Gastrocnemius medialis (tissue), 4 donors: ENCODE data around the gene HEBP2. TPM values are rescaled to one million over a fixed set of nuclear protein-coding genes. Genes with fewer than 3 reads are reported as not detected.
A peak's percentile ranks its signal among the peaks of the same experiment; 100 is the strongest.

Experiments used
- ATAC-seq, 2 donors: fragments of 150-250 bp; one replicate each; pipeline ENCODE4 v1.9.1; 2016
- DNase-seq, 2 donors: peaks; one replicate each; pipeline ENCODE4 v3.0.0-alpha.2; 2019
- H3K27ac ChIP-seq, 4 donors: fragments of 200-600 bp; sonication (generic); 1 replicate in 1 of 4; 2 replicates in 3 of 4; pipeline ENCODE4 v1.5.1; 2016 to 2018; ENCODE audit warnings: mild to moderate bottlenecking in 2 of 4, moderate library complexity in 1 of 4
- H3K27me3 ChIP-seq, 3 donors: fragments of 200-600 bp; sonication (generic) in 2 of 3; 1 replicate in 1 of 3; 2 replicates in 2 of 3; pipeline versions ENCODE4 v1.5.1 to v1.6.0; 2016 to 2019; ENCODE audit warnings: mild to moderate bottlenecking in 1 of 3, moderate library complexity in 1 of 3
- H3K36me3 ChIP-seq, 2 donors: fragments of 200-600 bp; sonication (generic) in 1 of 2; one replicate each; pipeline ENCODE4 v1.5.1; 2017 to 2018
- H3K4me1 ChIP-seq, 2 donors: fragments of 200-600 bp; sonication (generic) in 1 of 2; one replicate each; pipeline ENCODE4 v1.5.1; 2016 to 2017; ENCODE audit warnings: mild to moderate bottlenecking in 2 of 2
- H3K4me3 ChIP-seq, 4 donors: fragments of 200-600 bp; sonication (generic) in 3 of 4; 1 replicate in 1 of 4; 2 replicates in 3 of 4; pipeline ENCODE4 v1.5.1; 2016 to 2019; ENCODE audit warnings: mild to moderate bottlenecking in 2 of 4
- H3K9me3 ChIP-seq, 3 donors: fragments of 200-600 bp; sonication (generic) in 2 of 3; 1 replicate in 1 of 3; 2 replicates in 2 of 3; pipeline ENCODE4 v1.5.1; 2016 to 2019
- POLR2A ChIP-seq, 2 donors: fragments of 450-650 bp; IDR thresholded peaks; one replicate each; pipeline ENCODE4 v1.6.1; 2017; ENCODE audit warnings: antibody characterized with exemption in 2 of 2, mild to moderate bottlenecking in 2 of 2, moderate library complexity in 2 of 2
- in situ Hi-C, 4 donors: fragments of 200-750 bp; cut with MboI; loops; one replicate each; pipeline versions ENCODE4 v1.15.0 to v1.8.0; 2017; ENCODE audit warnings: low sequenced_read_pairs in 4 of 4
- intact Hi-C: fragments of 100-400 bp; cut with DNase I; formaldehyde crosslinking; loops from one replicate; pipeline ENCODE4 v1.15.1; 2023; ENCODE audit warnings: low total_unique reads
- total RNA-seq, 4 donors: library from RNA; depleted of rRNA; stranded (reverse); fragments of >200 nt; gene quantifications; one replicate each; pipeline versions ENCODE4 v1.1.0 to v1.2.3, GENCODE V29; 2016
- TF ChIP-seq, protein P1 (sequence below), 5 experiments: fragments of 450-650 bp in 3 of 5; fragments of 200-600 bp in 2 of 5; sonication (generic) in 2 of 5; IDR thresholded peaks in 4 of 5; conservative IDR thresholded peaks in 1 of 5; 1 replicate in 4 of 5; 2 replicates in 1 of 5; pipeline ENCODE4 v1.5.1; 2016 to 2019; ENCODE audit warnings: antibody characterized with exemption in 5 of 5, mild to moderate bottlenecking in 3 of 5, moderate library complexity in 3 of 5

The HEBP2 gene
- total RNA-seq, 4 donors from 2014 or later: 60.3 to 81.5 (median 74.8) TPM

DNA sequence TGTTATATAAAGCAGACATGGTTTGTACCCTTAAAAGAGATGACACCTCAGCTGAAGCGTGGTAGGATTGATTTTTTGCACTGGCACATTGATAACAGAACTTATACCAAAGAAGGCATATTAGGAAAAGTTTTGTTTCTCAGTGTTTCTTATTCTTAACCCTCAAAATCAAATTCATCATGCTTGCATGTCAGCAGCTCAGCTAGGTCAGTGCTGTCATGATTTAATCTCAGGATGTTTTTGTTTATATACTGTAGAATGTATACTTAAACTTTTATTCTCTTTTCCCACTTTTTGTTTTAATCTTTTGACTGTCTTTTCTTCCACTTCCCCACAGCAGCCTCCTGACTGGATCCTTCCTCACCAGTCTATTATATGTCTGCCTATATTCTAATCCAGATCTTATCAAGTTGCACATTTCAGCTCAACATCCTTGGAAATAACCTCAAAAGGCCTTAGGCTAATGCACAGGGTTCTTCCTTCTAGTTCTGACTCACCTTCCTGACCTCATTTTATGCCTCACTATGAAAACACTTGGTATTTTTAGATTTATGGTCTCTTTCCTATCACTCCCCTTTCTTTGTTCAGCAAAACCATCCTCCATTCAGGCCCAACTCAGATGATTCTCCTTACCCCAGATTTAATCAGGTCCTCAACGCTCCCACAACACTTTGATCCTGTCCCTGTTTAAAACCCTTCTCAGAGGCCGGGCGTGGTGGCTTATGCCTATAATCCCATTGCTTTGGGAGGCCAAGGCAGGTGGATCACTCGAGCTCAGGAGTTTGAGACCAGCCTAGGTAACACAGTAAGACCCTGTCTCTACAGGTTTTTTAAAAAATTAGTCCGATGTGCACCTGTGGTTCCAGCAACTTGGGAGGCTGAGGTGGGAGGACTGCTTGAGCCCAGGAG, 7.2 kb downstream of the HEBP2 start:
- no peak for ATAC-seq
- no peak for TF ChIP-seq POLR2A (IDR thresholded peaks at IDR 0.05)
- TF ChIP-seq, protein P1, sequence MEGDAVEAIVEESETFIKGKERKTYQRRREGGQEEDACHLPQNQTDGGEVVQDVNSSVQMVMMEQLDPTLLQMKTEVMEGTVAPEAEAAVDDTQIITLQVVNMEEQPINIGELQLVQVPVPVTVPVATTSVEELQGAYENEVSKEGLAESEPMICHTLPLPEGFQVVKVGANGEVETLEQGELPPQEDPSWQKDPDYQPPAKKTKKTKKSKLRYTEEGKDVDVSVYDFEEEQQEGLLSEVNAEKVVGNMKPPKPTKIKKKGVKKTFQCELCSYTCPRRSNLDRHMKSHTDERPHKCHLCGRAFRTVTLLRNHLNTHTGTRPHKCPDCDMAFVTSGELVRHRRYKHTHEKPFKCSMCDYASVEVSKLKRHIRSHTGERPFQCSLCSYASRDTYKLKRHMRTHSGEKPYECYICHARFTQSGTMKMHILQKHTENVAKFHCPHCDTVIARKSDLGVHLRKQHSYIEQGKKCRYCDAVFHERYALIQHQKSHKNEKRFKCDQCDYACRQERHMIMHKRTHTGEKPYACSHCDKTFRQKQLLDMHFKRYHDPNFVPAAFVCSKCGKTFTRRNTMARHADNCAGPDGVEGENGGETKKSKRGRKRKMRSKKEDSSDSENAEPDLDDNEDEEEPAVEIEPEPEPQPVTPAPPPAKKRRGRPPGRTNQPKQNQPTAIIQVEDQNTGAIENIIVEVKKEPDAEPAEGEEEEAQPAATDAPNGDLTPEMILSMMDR (IDR thresholded peaks at IDR 0.05 in 4 of 5, conservative IDR thresholded peaks at IDR 0.05 in 1 of 5): no peak
- Histone ChIP-seq H3K9me3 (no peaks in the 10 kb centered on the region), H3K4me1 (no peaks in the 10 kb centered on the region), H3K36me3 (peaks cover 0 to 87% of the 10 kb centered on the region in 2 donors), H3K4me3 (no peak overlapping the region), H3K27ac (peak overlapping the region in 1 of 4 donors; percentile 42), H3K27me3 (no peaks in the 10 kb centered on the region)
- intact Hi-C loops (no loop called here), in situ Hi-C loops (loop anchor here in 2 of 4 donors (10.0 to 25.0 kb wide), 2 partner anchors 351 to 364 kb away; partner anchors contain the start of gene CCDC28A (in 2 of the 2))
- no peak for DNase-seq

DNA sequence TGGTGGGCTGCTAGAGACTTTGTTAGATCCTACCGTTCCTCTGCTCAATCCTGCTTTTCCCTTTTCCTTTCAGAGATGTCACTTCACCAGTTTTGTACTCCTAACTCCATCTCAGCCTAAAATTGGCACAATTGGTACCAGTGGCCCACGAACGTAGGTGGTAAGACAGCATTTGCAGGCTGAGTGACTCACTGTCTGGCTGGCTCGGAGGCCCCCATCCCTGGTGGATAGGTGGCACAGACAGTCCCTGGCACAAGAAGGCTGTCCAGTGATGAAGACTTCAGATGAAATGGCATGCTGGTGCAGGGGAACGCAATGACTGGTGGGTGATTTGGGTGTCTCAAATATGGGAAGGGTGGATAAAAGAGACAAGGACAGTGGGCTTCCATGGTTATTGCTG, 11.1 kb downstream of the HEBP2 start:
- ATAC-seq (no peak), DNase-seq (no peak)
- in situ Hi-C loops (loop anchor here in 2 of 4 donors (10.0 to 25.0 kb wide), 2 partner anchors 347 to 360 kb away; partner anchors contain the start of gene CCDC28A (in 2 of the 2)), intact Hi-C loops (no loop called here)
- no peak overlapping the region for H3K27ac ChIP-seq
- peaks cover 0 to 64% of the 10 kb centered on the region in 2 donors for H3K36me3 ChIP-seq
- H3K4me1 ChIP-seq: no peaks in the 10 kb centered on the region
- no peak overlapping the region for H3K4me3 ChIP-seq
- TF ChIP-seq, protein P1 (IDR thresholded peaks at IDR 0.05 in 4 of 5, conservative IDR thresholded peaks at IDR 0.05 in 1 of 5): no peak
- TF ChIP-seq POLR2A (IDR thresholded peaks at IDR 0.05): no peak
- no peaks in the 10 kb centered on the region for H3K27me3 ChIP-seq
- no peaks in the 10 kb centered on the region for H3K9me3 ChIP-seq

DNA sequence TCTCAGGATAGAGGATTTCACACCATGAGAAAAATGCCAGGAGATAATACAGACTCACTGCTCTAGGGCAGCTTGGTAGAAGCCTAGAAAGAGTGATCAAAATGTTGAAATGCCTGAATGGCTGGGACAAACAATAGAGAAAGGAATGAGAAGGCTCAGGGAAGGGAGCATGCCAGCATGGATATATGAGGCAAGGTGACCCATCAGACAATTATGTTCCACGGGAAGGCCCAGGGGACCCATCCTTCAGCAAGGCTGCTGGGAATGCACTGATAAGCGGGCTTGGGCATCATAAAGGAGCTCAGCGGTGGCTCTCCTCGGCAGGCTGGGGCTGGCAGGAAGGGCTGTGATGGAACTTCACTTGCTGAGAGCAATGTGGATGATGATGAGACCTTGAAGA, 12.2 kb downstream of the HEBP2 start:
- no peak for ATAC-seq

DNA sequence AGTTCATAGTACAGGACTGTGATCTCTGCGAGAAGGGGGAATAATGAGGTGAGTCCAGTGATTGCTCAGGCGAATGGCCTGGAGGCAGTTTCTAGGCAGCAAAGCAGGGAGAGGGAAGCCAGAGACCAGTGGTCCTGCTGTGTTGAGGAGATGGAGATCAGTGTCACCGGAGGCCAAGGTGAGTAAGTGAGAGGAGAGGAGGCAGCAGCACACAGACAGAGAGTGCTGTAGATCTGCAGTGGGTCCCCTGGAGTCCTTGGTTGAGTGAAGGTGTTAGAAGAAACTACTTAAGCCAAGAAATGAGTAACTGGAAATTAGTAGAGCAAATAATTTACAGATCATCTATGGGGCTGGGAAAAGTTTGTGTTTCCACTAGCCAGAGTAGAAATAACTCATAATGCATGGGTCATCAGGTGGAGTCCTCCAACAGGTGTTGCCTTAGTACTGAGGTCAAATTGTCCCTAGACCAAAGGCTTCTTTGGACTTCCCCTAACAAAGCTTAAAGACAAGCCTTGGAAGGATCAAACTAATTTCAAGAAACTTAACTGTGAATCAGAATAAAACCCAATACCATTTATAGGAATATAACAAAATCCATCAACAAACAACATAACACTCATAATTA, 13.6 kb downstream of the HEBP2 start:
- Histone ChIP-seq H3K36me3 (peaks cover 0 to 42% of the 10 kb centered on the region in 2 donors), H3K9me3 (no peaks in the 10 kb centered on the region), H3K4me3 (no peak overlapping the region), H3K4me1 (no peaks in the 10 kb centered on the region), H3K27me3 (no peaks in the 10 kb centered on the region), H3K27ac (no peak overlapping the region)
- intact Hi-C loops (no loop called here), in situ Hi-C loops (loop anchor here in 2 of 4 donors (10.0 to 25.0 kb wide), 2 partner anchors 345 to 357 kb away; partner anchors contain the start of gene CCDC28A (in 2 of the 2))
- TF ChIP-seq, protein P1 (IDR thresholded peaks at IDR 0.05 in 4 of 5, conservative IDR thresholded peaks at IDR 0.05 in 1 of 5): no peak
- no peak for TF ChIP-seq POLR2A (IDR thresholded peaks at IDR 0.05)
- ATAC-seq: no peak
- no peak for DNase-seq

More for the DNA sequence above, 12.2 kb downstream of the HEBP2 start:
- TF ChIP-seq, protein P1 (IDR thresholded peaks at IDR 0.05 in 4 of 5, conservative IDR thresholded peaks at IDR 0.05 in 1 of 5): no peak
- TF ChIP-seq POLR2A (IDR thresholded peaks at IDR 0.05): no peak
- H3K27ac ChIP-seq: no peak overlapping the region
- no peaks in the 10 kb centered on the region for H3K9me3 ChIP-seq
- H3K27me3 ChIP-seq: no peaks in the 10 kb centered on the region
- no peak for DNase-seq
- H3K36me3 ChIP-seq: peaks cover 0 to 56% of the 10 kb centered on the region in 2 donors
- no peaks in the 10 kb centered on the region for H3K4me1 ChIP-seq
- H3K4me3 ChIP-seq: no peak overlapping the region
- in situ Hi-C loops: loop anchor here in 2 of 4 donors (10.0 to 25.0 kb wide), 2 partner anchors 346 to 359 kb away; partner anchors contain the start of gene CCDC28A (in 2 of the 2)
- intact Hi-C loops: no loop called here
